GM18511 (cell line): ENCODE results near the gene MFSD12.
"Not testable (repeated sequence)": the region's sequence is repeated elsewhere in the genome, so short reads cannot be mapped to it uniquely, and the experiment has no call there.

Source experiments
- ATAC-seq: cut with Tn5 transposase; IDR thresholded peaks from one replicate; pipeline ENCODE4 v1.9.1; 2021; ENCODE audit warnings: mild to moderate bottlenecking, moderate library complexity; ENCODE audit not compliant: unreplicated experiment

MFSD12 gene

DNA sequence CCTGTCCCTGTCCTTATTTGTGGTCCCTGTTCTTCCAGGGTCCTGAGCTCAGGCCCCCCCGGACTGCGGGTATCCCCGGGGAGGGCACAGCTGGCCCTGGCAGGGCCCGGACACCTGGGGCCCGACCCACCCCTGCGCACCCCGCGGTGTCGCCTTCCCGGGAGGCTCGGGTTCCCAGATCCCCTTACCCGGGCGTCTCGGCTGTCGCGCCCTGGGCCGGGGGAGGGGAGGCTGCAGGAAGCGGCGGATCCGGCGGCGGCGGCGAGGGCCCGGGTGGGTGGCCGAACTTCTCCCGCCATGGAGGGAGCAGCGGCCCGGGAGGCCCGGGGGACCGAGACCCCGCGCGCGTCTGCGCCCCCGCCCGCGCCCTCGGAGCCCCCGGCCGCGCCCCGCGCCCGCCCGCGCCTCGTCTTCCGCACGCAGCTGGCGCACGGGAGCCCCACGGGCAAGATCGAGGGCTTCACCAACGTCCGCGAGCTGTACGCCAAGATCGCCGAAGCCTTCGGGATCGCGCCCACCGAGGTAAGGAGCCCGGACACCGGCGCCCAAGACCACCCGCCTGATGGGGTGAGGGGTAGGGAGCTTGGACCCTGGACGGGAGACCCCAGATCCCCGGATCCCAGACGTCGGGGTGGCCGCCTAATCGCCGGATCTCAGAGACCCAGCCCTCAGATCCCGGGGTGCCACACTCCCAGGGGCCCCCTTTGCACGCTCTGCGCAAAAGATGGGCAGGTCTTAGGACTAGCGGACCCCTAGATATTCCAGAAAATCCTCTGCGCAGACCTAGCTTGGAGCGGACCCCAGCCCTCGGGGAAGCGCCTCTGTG is 28.1 kb upstream of the MFSD12 start, which contains the start of gene GIPC3:
GIPC3 (plus strand) TSS at position 178 of the 826 bp plus-strand sequence; CDS start at position 298, 120 bp downstream.
- no peak for ATAC-seq

DNA sequence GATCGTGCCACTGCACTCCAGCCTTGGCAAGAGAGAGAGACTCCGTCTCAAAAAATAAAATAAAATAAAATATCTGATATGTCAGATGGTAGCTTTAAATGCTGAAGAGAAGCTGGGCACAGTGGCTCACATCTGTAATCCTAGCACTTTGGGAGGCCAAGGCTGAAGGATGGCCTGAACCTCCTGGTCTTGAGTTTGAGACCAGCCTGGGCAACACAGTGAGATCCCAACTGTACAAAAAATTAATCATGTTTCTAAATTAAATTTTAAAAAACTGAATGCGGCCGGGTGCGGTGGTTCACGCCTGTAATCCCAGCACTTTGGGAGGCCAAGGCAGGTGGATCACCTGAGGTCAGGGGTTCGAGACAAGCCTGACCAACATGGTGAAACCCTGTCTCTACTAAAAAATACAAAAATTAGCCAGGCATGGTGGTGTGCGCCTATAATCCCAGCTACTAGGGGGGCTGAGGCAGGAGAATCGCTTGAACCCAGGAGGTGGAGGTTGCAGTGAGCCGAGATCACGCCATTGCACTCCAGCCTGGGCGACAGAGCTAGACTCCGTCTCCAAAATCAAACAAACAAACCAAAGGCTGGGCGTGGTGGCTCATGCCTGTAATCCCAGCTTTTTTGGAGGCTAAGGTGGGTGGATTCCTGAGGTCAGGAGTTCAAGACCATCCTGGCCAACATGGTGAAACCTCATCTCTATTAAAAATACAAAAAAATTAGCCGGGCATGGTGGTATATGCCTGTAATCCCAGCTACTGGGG is 26.8 kb upstream of the MFSD12 start:
- not testable (repeated sequence) for ATAC-seq

DNA sequence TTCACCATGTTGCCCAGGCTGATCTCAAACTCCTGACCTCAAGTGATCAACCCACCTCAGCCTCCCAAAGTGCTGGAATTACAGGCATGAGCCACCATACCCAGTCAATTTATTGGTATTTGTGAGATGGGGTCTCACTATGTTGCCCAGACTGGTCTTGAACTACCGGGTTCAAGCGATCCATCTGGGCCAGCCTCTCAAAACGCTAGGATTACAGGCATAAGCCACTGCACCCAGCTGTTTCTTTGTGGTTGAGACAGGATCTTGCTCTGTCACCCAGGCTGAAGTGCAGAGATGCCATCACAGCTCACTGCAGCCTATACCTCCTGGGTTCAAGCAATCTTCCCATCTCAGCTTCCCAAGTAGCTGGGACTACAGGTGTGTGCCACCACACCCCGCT is 24.4 kb upstream of the MFSD12 start:
- ATAC-seq = not testable (repeated sequence)

DNA sequence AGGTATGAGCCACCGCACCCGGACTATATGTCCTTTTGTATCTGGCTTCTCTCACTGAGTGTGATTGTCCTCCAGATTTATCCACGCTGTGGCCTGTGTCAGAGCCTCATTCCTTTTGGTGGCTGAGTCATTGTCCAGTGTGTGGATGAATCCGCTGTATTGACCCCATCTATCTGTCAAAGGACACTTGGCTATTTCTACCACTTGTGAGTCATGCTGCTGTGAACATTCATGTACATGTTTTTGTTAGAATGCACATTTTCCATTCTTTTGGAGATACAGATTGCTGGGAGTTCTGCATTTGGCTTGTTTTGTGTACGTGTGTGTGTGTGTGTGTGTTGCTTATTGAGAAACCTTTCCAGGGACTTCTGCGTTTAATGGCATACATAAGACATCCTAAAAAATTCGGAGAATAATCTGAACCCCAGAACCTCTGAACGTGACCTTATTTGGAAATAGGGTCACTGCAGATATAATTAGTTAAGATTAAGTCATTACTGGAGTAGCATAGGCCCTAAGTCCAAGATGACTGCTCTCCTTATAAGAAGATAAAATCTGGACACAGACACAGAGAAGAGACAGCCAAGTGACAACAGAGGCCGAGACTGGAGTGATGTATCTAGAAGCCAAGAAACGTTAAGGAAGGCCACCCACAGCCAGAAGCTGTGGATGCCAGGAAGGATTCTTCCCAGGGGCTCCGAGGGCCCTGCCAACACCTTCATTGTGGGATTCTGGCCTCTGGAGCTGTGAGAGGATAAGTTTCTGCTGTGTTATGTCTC is 23.0 kb upstream of the MFSD12 start:
- ATAC-seq = no peak

DNA sequence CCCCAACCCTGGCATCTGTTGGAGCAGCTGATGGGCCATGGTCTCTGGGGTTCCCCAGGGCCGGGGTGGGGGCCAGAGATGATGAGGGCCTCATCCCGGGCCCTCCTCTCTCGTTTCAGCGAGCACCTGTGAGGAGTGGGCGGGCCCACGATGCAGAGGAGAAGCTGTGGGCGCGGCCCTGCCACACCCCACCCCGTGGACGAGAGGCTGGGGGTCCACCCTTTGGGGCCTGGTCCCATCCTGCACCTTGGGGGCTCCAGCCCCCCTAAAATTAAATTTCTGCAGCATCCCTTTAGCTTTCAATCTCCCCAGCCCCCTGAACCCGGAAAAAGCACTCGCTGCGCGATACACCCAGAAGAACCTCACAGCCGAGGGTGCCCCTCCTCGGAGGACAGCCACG is 21.0 kb upstream of the MFSD12 start:
- ATAC-seq = no peak

DNA sequence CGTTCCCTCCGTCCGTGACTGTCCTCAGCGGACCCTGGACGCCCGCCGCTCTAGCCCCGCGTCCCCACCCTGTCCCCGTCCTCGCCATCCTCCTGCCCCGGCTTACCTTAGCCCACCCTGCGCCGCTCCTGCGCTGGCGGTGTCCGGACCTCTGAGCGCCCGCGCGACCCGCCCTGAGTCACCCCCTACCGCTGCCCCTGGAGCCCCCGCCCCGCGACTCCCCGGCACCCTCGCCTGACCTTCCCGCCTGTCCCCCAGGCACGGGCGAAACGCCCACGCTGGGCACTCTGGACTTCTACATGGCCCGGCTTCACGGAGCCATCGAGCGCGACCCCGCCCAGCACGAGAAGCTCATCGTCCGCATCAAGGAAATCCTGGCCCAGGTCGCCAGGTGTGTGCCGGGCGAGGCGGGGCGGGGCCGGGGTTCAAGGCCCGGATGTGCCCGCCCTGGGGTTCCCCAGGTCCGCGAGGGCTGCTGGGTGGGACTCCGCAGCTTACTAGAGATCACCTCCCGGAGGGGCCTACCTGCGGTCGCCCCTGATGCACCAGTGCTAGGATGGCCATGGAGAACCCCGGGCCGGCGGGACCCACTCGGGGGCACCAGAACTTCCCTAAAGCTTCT is 20.4 kb upstream of the MFSD12 start:
- no peak for ATAC-seq

DNA sequence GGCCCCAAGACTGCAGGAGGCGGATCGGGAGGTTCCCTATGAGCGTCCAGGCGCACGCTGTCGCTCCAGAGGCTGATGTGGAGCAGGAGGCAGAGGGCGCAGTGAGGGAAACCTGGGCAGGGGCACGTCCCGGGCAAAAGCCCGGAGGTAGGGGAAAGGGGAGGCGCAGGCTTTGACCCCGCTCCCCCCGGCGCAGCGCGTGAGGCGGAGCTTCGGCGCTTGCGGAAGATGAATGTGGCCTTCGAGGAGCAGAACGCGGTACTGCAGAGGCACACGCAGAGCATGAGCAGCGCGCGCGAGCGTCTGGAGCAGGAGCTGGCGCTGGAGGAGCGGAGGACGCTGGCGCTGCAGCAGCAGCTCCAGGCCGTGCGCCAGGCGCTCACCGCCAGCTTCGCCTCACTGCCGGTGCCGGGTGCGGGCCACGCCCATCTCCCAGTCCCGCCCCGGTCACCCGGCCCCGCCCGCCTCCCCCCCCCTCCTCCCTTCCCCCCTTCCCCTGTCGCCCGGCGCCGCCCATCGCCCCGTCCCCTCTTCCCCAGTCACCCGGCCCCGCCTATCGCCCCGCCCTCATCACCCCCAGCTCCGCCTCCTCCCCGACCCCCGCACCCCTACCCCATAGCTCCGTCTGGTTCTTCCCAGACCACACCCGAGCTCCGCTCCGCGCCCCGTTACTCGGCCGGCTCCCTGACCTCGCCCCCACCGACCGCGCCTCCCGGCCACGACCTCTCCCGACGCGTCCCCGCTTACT is 19.5 kb upstream of the MFSD12 start:
- no peak for ATAC-seq

DNA sequence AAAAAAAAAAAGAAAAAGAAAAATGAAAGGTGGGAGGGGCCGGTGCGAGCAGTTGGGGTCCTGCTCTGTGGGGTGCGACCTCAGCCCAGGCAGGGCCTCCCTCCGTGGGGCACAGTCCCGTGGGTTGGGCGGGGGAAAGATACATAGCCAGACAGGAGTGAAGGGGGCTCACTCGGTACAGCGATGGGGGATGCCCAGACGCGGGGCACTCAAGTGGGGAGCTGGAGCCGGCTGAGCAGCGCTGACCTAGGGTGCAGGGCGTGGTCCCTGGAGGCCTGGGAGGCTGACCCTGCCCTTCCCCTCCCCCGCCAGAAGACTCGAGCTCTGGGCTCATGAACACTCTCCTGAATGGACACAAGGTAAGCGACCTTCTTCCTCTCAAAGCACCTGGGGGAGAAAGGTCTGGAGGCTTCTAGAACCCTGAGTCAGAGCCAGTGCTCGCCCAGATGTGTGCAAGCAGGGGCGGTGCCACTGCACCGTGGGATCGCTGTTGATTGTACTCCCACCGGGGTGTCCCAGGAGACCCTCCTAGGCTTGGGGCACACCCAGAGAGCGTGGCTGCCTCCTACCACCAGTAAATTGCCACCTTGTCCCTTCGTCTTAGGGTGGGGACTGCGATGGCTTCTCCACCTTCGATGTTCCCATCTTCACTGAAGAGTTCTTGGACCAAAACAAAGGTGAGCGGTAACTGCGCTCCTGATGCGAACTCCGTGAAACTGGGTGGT is 18.7 kb upstream of the MFSD12 start:
- ATAC-seq = no peak

DNA sequence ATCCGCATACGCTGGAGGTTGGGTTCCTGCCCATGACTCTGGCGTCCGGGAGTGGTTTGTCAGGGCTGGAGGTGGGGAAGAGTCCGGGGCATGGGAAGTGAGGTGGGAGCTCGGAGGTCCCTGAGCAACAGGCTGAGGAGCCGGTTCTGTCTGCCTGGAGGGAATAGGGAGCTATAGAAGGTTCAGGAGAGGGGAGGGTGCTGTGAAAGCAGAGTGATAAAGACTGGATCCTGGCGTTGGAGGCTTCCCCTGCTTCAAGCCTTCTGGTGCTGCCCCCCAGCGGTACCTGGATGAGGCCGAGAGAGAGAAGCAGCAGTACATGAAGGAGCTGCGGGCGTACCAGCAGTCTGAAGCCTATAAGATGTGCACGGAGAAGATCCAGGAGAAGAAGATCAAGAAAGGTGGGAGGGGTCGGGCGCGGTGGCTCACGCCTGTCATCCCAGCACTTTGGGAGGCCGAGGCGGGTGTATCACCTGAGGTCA is 17.9 kb upstream of the MFSD12 start:
- no peak for ATAC-seq

DNA sequence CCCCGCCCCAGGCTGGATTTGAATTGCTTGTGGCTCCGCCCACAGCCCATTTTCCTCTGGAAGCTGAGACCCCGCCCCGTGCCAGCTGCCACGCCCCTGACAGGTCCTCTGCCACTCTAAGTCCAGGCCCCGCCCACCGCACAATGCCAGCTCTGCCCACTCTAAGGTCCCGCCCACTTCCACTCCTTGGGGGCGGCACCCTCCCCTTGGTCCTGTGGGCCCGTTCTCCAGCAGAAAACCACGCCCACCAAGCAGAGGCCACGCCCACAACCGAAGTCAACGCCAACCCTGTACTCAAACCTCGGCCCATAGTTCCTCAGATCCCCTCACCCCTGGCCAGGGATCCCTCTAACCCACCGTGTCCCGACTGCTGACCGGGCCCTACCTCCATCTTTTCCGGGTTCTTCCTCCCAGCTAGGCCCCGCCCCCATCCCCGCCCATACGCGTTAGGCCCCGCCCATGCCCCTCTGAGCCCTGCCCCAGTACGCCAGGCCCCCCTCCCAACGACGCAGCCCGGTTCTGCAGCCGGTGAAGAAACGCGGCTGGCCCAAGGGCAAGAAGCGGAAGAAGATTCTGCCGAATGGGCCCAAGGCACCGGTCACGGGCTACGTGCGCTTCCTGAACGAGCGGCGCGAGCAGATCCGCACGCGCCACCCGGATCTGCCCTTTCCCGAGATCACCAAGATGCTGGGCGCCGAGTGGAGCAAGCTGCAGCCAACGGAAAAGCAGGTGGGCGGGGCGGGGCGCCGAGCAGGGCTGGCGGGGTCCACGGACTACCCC is 16.7 kb upstream of the MFSD12 start:
- ATAC-seq = no peak

DNA sequence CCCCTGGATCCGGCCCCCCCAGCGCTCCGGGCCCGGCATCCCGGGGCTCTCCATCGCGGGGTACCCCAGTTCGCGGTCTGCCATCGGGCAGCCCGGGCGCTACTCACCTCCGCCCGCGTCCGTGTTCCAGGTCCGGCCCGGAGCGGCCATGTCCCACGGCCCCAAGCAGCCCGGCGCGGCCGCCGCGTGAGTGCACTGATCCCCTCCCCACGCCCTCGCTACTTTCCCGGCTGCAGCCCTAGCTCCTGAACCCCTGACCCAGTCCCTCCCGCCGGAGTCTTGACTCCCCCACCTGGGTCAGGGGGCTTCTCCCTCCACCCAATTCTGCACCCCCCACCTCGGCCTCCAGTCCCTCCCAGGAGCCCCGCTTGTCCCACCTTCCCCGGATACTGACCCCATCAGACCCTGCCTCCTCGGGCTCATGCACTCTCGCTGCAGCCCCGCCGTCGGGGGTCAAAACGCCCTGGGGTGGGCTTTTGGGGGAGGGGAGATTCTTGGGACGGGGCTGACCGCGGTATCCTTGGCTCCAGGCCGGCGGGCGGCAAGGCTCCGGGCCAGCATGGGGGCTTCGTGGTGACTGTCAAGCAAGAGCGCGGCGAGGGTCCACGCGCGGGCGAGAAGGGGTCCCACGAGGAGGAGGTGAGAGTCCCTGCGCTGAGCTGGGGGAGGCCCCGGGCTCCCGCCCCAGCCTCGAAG is 15.9 kb upstream of the MFSD12 start:
- peak; percentile 16 for ATAC-seq

DNA sequence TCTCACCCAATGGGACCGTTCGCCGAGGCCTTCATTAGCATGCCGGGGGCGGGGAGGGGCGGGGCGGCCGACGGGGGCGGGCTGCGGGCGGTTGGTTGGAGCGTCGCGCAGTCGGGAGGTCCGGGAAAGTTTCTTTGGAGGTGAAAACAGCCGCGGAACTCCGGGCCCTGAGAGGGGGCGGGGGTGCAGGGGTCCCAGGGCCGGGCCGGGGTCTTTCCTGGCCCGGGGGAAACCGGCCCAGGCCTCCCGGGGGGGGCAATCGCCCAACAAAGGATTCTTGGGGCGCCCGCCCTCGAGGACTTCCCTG is 15.4 kb upstream of the MFSD12 start, which contains the start of gene HMG20B:
HMG20B (plus strand) TSS at position 90 of the 307 bp plus-strand sequence. CDS start 366 bp downstream, outside the sequence.
- ATAC-seq = peak; percentile 6

DNA sequence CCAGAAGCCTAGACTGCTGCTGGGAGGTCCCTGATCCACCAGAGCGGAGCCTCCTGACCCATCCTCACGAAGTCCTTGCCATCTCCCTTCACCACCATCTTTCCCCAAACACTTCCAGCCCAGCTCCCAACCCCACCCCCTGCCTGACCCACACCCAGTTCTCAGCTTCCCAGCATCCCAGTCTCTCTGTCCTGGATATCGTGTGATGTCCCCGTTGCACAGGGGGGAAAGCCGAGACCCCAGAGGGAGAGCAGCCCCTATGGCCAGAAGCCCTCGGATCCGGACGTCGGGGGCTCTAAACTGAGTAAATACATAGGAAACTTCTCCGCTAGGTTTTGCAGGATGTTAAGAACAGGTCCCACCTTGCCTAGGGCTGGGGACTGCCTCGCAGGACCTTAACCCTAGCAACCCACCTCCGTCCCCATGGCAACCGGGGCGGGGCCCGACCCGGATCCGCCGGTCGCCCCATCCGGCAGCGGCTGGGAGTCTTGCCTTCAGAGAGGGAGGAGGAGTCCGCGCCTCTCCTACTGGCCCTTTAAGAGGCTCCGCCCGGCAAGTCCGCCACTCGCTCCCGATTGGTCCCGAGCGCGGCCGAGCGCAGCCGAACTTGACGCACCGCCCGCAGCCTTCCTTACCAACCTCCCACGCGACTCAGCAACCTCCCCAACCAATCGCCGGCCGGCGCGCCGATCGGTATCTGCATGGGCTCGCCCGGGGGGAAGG is 14.9 kb upstream of the MFSD12 start:
- ATAC-seq = peak; percentile 91

DNA sequence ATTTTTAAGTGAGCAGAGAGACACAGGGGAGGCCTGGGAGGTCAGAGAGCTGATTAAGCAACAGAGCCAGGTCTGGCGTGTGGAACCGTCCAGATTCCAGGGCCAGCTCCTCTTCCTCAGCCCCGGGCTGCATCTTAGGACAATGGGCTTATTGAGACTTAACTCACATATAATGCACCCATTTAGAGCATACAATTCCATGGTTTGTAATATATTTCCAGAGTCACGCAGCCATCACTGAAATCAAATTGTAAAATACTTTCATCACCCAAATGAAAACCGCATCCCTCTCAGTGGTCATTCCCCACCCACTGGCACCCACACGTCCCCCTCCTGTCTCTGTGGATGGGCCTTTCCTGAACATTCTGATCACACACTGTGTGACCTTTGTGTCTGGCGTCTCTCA is 13.2 kb upstream of the MFSD12 start:
- ATAC-seq = no peak

DNA sequence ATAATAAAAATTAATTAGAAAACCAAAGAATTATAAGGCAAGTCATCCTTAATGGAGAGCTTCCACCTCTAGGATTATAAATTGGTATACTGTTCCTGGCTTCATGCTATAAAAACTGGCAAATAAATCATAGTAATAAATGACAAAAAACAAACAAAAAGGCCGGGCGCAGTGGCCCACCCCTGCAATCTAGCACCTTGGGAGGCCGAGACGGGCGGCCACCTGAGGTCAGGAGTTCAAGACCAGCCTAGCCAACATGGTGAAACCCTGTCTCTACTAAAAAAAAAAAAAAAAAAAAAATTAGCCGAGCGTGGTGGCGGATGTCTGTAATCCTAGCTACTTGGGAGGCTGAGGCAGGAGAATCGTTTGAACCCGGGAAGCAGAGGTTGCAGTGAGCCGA is 12.7 kb upstream of the MFSD12 start:
- not testable (repeated sequence) for ATAC-seq

DNA sequence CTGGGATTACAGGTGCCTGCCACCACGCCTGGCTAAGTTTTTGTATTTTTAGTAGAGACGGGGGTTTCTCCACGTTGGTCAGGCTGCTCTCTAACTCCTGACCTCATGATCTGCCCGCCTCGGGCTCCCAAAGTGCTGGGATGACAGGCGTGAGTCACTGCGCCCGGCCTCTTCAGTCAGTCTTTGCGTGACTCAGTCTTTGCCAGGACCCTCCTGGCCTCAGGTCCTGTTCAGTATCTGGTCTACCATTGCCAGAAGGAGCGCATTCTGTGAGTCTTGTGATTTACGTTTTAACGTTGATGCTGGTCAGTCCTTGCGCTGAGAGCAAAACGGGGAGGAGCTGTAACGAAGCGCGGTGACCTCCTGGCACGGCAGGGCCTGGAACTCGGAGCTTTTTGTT is 7.8 kb upstream of the MFSD12 start:
- ATAC-seq = no peak
